ENCODE measurements around the gene UNC80.

The UNC80 gene

GRCh38 chr2:210035679-210036078 is 264.0 kb downstream of the UNC80 start:
- no peaks in the 10 kb centered on the region for H3K36me3 ChIP-seq (ENCODE audit: insufficient read depth)
- no peak overlapping the region for H3K9ac ChIP-seq
- no peak overlapping the region for H3K4me2 ChIP-seq

DNA sequence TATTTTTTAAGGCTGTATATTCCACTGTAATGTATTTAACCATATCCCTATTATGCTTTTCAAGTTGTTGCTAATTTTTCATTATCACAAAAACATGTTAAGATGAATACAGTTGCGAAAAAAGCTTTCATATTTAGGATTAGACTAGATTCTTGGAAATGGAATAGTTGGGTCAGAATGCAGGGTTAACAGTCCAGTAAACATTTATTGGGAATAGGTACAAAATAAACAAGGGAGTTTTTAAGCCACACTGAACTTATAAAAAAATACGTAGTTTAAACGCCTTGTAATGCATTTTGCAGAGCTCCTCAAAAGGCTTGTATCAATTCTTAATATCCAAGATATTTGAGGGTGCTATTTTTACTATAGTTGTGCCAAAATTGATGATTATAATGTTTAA is 266.4 kb downstream of the UNC80 start:
- Histone ChIP-seq H3K4me2 (no peak overlapping the region), H3K79me2 (ENCODE audit: insufficient read depth, low read depth) (no peaks in the 10 kb centered on the region), H3K36me3 (ENCODE audit: insufficient read depth) (no peaks in the 10 kb centered on the region), H4K20me1 (ENCODE audit: insufficient read depth) (no peaks in the 10 kb centered on the region), H3K4me1 (ENCODE audit: low read depth, poor library complexity, severe bottlenecking) (no peaks in the 10 kb centered on the region), H3K27ac (no peak overlapping the region), H3K9ac (no peak overlapping the region), H2AFZ (ENCODE audit: low read depth) (no peak overlapping the region), H3K4me3 (IDR thresholded peaks at IDR 0.05; ENCODE audit: insufficient read depth, low read depth, low read length) (no peak overlapping the region), H3K27me3 (ENCODE audit: insufficient read depth, low read depth) (no peaks in the 10 kb centered on the region)
- TF ChIP-seq, protein P1, sequence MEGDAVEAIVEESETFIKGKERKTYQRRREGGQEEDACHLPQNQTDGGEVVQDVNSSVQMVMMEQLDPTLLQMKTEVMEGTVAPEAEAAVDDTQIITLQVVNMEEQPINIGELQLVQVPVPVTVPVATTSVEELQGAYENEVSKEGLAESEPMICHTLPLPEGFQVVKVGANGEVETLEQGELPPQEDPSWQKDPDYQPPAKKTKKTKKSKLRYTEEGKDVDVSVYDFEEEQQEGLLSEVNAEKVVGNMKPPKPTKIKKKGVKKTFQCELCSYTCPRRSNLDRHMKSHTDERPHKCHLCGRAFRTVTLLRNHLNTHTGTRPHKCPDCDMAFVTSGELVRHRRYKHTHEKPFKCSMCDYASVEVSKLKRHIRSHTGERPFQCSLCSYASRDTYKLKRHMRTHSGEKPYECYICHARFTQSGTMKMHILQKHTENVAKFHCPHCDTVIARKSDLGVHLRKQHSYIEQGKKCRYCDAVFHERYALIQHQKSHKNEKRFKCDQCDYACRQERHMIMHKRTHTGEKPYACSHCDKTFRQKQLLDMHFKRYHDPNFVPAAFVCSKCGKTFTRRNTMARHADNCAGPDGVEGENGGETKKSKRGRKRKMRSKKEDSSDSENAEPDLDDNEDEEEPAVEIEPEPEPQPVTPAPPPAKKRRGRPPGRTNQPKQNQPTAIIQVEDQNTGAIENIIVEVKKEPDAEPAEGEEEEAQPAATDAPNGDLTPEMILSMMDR (conservative IDR thresholded peaks at IDR 0.05; ENCODE audit: low read depth, low read length) = no peak

More at GRCh38 chr2:210035679-210036078, 264.0 kb downstream of the UNC80 start:
- H3K79me2 ChIP-seq (ENCODE audit: insufficient read depth, low read depth) = no peaks in the 10 kb centered on the region
- H3K27me3 ChIP-seq (ENCODE audit: insufficient read depth, low read depth) = no peaks in the 10 kb centered on the region
- H3K27ac ChIP-seq = no peak overlapping the region
- H3K4me3 ChIP-seq (IDR thresholded peaks at IDR 0.05; ENCODE audit: insufficient read depth, low read depth, low read length) = no peak overlapping the region
- H4K20me1 ChIP-seq (ENCODE audit: insufficient read depth) = no peaks in the 10 kb centered on the region
- no peaks in the 10 kb centered on the region for H3K4me1 ChIP-seq (ENCODE audit: low read depth, poor library complexity, severe bottlenecking)
- H2AFZ ChIP-seq (ENCODE audit: low read depth) = no peak overlapping the region
- TF ChIP-seq, protein P1 (conservative IDR thresholded peaks at IDR 0.05; ENCODE audit: low read depth, low read length) = no peak

- no peak overlapping the region for H2AFZ ChIP-seq (ENCODE audit: low read depth)
- no peaks in the 10 kb centered on the region for H3K27me3 ChIP-seq (ENCODE audit: insufficient read depth, low read depth)
- H4K20me1 ChIP-seq (ENCODE audit: insufficient read depth) = no peaks in the 10 kb centered on the region
- no peak overlapping the region for H3K27ac ChIP-seq
- no peak overlapping the region for H3K9ac ChIP-seq
- H3K36me3 ChIP-seq (ENCODE audit: insufficient read depth) = no peaks in the 10 kb centered on the region
- TF ChIP-seq, protein P1 (conservative IDR thresholded peaks at IDR 0.05; ENCODE audit: low read depth, low read length) = no peak
- no peaks in the 10 kb centered on the region for H3K79me2 ChIP-seq (ENCODE audit: insufficient read depth, low read depth)
- no peak overlapping the region for H3K4me2 ChIP-seq
- no peaks in the 10 kb centered on the region for H3K4me1 ChIP-seq (ENCODE audit: low read depth, poor library complexity, severe bottlenecking)
- no peak overlapping the region for H3K4me3 ChIP-seq (IDR thresholded peaks at IDR 0.05; ENCODE audit: insufficient read depth, low read depth, low read length)
Observed at GRCh38 chr2:210046851-210047500, 275.3 kb downstream of the UNC80 start.
